ENCODE measurements around the gene SAMD5.

The SAMD5 gene

GRCh38 chr6:147508042-147508865 is at the start of gene SAMD5:
TSS of gene SAMD5 (plus strand) at chr6:147508690. CDS start at chr6:147508929, 239 bp downstream.
- no peak for DNase-seq (ENCODE audit: low read depth)

- DNase-seq (ENCODE audit: low read depth), result no peak
These were observed 48.7 kb upstream of the SAMD5 start for GRCh38 chr6:147459780-147460179.

- no peak for DNase-seq (ENCODE audit: low read depth)
These were observed 44.8 kb upstream of the SAMD5 start for GRCh38 chr6:147463651-147464050.

GRCh38 chr6:147467428-147467827 is 41.1 kb upstream of the SAMD5 start:
- no peak for DNase-seq (ENCODE audit: low read depth)

- no peak for DNase-seq (ENCODE audit: low read depth)
These were observed 40.6 kb upstream of the SAMD5 start for GRCh38 chr6:147467886-147468285.

GRCh38 chr6:147468634-147469033 is 39.9 kb upstream of the SAMD5 start:
- DNase-seq (ENCODE audit: low read depth), result no peak

GRCh38 chr6:147479857-147480256 is 28.6 kb upstream of the SAMD5 start:
- DNase-seq (ENCODE audit: low read depth), result no peak

- DNase-seq (ENCODE audit: low read depth), result no peak
These were observed 21.8 kb upstream of the SAMD5 start for GRCh38 chr6:147486683-147487082.

GRCh38 chr6:147497472-147497871 is 11.0 kb upstream of the SAMD5 start:
- DNase-seq (ENCODE audit: low read depth), result no peak

- no peak for DNase-seq (ENCODE audit: low read depth)
These were observed 4.9 kb upstream of the SAMD5 start for GRCh38 chr6:147503587-147503986.

GRCh38 chr6:147504848-147505247 is 3.6 kb upstream of the SAMD5 start:
- DNase-seq (ENCODE audit: low read depth), result no peak

- DNase-seq (ENCODE audit: low read depth), result no peak
These were observed 1.8 kb upstream of the SAMD5 start for GRCh38 chr6:147506704-147507114.

- DNase-seq (ENCODE audit: low read depth), result no peak
These were observed 1.1 kb upstream of the SAMD5 start for GRCh38 chr6:147507162-147508041.

- DNase-seq (ENCODE audit: low read depth), result no peak
These were observed 547 bp downstream of the SAMD5 start for GRCh38 chr6:147508866-147509608.

- DNase-seq (ENCODE audit: low read depth), result no peak
These were observed 1.4 kb downstream of the SAMD5 start for GRCh38 chr6:147509891-147510290.

GRCh38 chr6:147510929-147511590 is 2.6 kb downstream of the SAMD5 start:
- no peak for DNase-seq (ENCODE audit: low read depth)

GRCh38 chr6:147514831-147515230 is 6.3 kb downstream of the SAMD5 start:
- no peak for DNase-seq (ENCODE audit: low read depth)

GRCh38 chr6:147515327-147515726 is 6.8 kb downstream of the SAMD5 start:
- DNase-seq (ENCODE audit: low read depth), result no peak

- no peak for DNase-seq (ENCODE audit: low read depth)
These were observed 14.1 kb downstream of the SAMD5 start for GRCh38 chr6:147522597-147522996.

GRCh38 chr6:147525519-147526209 is 17.2 kb downstream of the SAMD5 start:
- no peak for DNase-seq (ENCODE audit: low read depth)

GRCh38 chr6:147527197-147527596 is 18.7 kb downstream of the SAMD5 start:
- DNase-seq (ENCODE audit: low read depth), result no peak
